Stimulated activated CD4-positive, alpha-beta T cell treated with anti-CD3 and anti-CD28 coated beads, Interleukin-15, amount 100 ng/mL, for 1 hour (primary cell): Measurements from ENCODE around the gene SART3.
"Not testable (repeated sequence)": the region's sequence is repeated elsewhere in the genome, so short reads cannot be mapped to it uniquely, and the experiment has no call there.

ENCODE experiments used
- DNase-seq, 2 donors: peaks; one replicate each; pipeline ENCODE4 v3.0.0-alpha.2; 2020; ENCODE audit warnings: low read depth in 1 of 2, low spot score in 1 of 2

The SART3 gene

DNA sequence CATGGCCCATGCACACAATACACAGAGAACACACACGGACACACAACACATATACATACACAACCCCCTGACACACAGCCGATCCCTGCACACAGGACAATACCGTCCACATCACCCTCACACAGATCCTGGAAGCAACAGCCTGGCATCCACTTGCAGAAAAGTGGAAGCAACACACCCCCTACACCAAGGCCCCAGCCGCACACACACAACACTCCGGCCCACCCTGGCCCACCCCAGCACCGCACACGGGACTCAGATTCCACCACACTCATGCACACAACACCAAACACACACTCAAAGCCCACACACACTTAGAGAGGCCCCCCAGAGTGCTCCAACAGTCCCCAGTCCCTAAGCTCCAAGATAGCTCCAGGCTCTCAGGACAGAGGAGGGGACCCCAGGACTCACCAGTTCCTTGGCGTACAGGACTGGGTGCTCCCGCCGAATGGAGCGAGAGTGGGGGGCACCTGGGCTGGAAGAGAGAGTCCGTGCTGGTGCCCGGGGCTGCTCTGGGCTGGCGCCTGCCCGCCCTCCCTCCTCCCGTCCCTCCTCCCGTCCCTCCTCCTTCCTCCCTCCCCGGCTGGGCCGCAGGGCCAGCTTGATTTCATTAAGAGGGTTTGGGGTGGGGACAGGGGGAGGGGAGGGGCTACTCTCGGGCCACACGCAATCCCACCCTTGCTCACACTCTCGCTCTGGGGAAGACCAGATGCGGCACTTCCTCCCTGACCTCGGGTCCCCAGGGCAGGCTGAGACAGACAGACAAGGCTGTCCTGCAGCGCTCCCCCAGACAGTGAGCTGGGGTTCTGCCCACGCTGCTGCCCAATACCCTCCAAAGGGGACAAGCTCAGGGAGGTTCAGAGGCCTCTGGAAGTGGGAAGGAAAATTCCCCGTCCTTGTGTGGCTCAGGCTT, 36.8 kb upstream of the SART3 start, which contains the start of gene TMEM119:
TMEM119 (minus strand) TSS at position 526 of the 913 bp plus-strand sequence. CDS start 5,701 bp downstream, outside the sequence.
- DNase-seq = no peak

DNA sequence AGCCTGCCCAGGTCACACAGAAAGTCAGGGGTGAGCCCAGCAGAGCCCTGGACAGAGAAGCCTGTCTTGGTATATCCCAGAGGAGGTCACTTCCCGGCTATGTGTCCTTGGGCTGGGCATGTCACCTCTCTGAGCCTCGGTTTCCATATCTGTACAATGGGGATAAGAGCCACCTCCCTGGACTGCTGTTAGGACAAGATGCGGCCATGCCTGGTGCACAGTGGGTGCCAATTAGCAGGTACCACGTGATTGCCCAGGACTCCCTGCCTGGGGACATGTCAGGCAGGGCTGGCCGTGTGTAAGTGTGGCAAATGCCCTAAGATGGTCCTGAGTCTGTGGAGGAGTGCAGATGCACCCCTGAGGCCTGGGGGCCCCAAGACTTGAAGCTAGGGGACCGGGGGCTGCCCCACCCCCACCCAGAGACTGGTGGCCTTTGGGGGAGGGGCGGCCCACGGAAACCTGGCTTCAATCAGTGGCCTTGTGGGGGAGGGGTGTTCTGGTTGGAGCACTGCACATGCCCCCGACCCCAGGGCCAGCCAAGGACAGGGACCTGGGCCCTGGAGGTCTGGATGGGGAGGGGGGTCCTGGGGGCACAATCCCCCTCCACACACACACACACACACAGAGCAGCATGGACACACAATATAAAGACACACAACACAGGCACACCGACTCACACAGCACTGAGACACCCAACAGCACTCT, 36.0 kb upstream of the SART3 start:
- DNase-seq = no peak

GRCh38 chr12:108595711-108596647, 35.0 kb upstream of the SART3 start:
- no peak for DNase-seq

GRCh38 chr12:108594960-108595710, 34.2 kb upstream of the SART3 start:
- DNase-seq = no peak

GRCh38 chr12:108594323-108594903, 33.4 kb upstream of the SART3 start:
- DNase-seq = no peak

DNA sequence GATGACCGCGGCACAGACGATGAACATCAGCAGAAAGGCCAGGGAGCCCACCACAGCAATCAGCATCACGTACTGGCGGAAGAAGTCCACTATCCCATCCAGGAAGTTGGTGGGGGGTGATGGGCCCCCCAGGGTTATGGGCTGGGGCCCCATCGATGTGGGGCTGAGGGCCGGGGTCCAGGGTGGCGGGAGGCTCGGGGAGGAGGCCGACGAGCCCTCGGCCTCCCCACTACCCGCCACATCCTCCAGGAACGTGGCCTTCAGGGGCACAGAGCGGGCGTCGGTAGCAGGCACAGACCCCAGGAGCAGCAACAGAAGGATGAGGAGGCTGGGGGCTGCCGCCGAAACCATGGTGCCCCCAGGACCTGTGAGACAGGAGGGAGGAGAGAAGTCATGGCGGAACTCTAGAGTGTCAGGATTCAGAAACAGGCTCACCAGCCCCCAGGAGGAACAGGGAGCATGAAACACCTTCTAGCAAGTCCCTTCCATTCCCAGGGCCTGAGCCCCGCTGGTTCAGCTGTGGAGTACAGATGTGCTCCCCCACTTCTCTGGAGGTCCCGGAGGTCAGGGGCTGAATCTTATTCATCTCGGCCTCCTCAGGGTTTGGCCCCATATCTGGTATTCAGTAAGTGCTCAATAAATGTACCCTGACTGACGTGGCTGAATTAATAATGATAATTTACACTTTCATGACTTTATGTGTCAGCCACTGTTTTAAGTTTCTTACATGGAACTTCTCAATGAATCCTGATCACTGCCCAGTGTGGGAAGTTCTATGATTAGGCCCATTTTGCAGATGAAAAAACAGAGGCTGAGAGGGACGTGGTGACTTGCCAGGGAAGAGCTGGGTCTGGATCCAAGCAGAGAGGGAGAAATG, 31.3 kb upstream of the SART3 start:
- DNase-seq = no peak

GRCh38 chr12:108591267-108591980, 30.5 kb upstream of the SART3 start:
- no peak for DNase-seq

DNA sequence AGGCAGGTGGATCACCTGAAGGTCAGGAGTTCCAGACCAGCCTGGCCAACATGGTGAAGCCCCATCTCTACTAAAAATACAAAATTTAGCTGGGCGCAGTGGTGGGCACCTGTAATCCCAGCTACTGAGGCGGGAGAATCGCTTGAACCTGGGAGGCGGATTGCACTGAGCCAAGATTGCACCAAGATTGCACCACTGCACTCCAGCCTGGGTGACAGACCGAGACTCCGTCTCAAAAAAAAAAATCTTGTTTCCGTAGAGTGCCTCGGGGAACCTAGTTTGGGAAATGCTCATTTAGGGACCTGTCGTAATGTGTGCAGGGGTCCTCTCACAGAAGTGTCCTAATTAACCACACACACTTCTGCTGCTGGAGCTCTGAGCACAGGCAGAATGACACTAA, 29.5 kb upstream of the SART3 start:
- DNase-seq = not testable (repeated sequence)

GRCh38 chr12:108589840-108590229, 28.9 kb upstream of the SART3 start:
- DNase-seq = no peak

GRCh38 chr12:108589028-108589839, 28.3 kb upstream of the SART3 start:
- no peak for DNase-seq

DNA sequence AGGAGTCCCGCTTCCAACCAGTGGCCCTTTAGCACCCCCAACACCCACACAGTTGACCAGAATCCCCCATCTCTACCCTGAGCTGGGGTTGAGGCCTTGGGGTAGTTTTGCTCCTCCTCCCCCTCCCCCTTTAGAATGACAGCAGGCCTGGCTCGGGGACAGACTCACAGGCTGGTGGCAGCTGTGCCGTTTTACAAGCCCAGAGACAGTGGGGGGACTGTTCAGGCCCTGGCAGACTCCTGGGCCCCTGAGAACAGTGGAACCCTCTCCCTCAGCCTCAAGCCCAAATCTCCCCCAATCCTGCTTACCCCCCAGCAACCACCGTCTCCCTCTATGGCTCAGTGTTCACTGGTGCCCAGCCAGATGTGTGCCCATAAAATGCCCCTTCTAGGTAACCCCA, 26.9 kb upstream of the SART3 start:
- no peak for DNase-seq

GRCh38 chr12:108586306-108586705, 25.3 kb upstream of the SART3 start:
- DNase-seq = no peak

GRCh38 chr12:108585864-108586263, 24.9 kb upstream of the SART3 start:
- DNase-seq = no peak

DNA sequence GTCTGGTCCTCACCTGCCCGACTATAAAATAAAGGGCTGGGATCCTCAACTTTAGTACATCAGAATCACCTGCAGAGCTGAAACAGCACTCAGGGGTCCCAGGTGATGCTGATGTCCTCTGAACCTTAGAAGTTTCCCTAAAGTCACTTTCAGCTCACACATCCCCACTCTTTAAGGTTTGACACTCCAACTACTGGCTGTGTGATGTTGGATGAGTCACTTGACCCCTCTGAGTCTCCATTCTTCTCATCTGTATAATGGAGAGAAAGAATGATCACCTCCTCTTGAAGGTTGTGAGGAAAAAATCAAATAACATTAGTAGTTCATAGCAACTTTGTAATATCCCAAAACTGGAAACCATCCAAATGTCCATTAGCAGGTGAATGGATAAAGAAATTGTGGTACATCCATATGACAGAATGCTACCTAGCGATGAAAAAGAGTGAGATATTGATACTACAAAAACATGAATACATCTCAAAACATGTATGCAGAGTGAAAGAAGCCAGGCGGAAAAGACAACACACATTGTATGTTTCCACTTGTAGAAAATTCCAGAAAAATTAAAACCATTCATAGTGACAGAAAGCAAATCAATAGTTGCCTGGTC, 23.6 kb upstream of the SART3 start:
- DNase-seq = no peak

- no peak for DNase-seq
Measured at GRCh38 chr12:108583991-108584390, 23.0 kb upstream of the SART3 start.

GRCh38 chr12:108582978-108583770, 22.2 kb upstream of the SART3 start:
- DNase-seq = no peak
